GM19351 (cell line): ENCODE data around the gene DEGS1.

Source experiments
- ATAC-seq: cut with Tn5 transposase; IDR thresholded peaks from one replicate; pipeline ENCODE4 v1.9.1; 2021; ENCODE audit warnings: mild to moderate bottlenecking, moderate library complexity; ENCODE audit not compliant: unreplicated experiment

Gene DEGS1

GRCh38 chr1:224212618-224213061 lies 29.6 kb downstream of the DEGS1 start:
- ATAC-seq = no peak

GRCh38 chr1:224213438-224214119 lies 30.5 kb downstream of the DEGS1 start:
- peak; percentile 45 for ATAC-seq

- no peak for ATAC-seq
Observed at GRCh38 chr1:224216382-224216781, 33.3 kb downstream of the DEGS1 start.

GRCh38 chr1:224217655-224218623 lies 34.9 kb downstream of the DEGS1 start:
- ATAC-seq = no peak

GRCh38 chr1:224219011-224219611 lies 36.1 kb downstream of the DEGS1 start:
- no peak for ATAC-seq

GRCh38 chr1:224219612-224220059 lies 36.6 kb downstream of the DEGS1 start:
- no peak for ATAC-seq

GRCh38 chr1:224223819-224224714 lies 41.0 kb downstream of the DEGS1 start:
- no peak for ATAC-seq

- ATAC-seq = no peak
Observed at GRCh38 chr1:224226849-224227502, 43.9 kb downstream of the DEGS1 start.

GRCh38 chr1:224234017-224234416 lies 51.0 kb downstream of the DEGS1 start:
- ATAC-seq = no peak

GRCh38 chr1:224235813-224236493 lies 52.9 kb downstream of the DEGS1 start:
- no peak for ATAC-seq

- ATAC-seq = no peak
Observed at GRCh38 chr1:224237119-224237881, 54.3 kb downstream of the DEGS1 start.

- no peak for ATAC-seq
Observed at GRCh38 chr1:224238212-224238611, 55.2 kb downstream of the DEGS1 start.

GRCh38 chr1:224238756-224239155 lies 55.7 kb downstream of the DEGS1 start:
- no peak for ATAC-seq
